Subcutaneous adipose tissue (tissue), 4 donors: Measurements from ENCODE around the gene CDK11A. TPM values are rescaled to one million over a fixed set of nuclear protein-coding genes. Genes with fewer than 3 reads are reported as not detected.
"Not testable (repeated sequence)": the region's sequence is repeated elsewhere in the genome, so short reads cannot be mapped to it uniquely, and the experiment has no call there.

Source experiments
- total RNA-seq, 4 donors: library from RNA; depleted of rRNA; stranded (reverse); fragments of >200 nt; gene quantifications; one replicate each; pipeline ENCODE4 v1.1.0, GENCODE V29; 2016
- TF ChIP-seq, protein P1 (sequence below): fragments of 450-650 bp; IDR thresholded peaks from one replicate; pipeline ENCODE4 v1.5.1; 2016; ENCODE audit warnings: low read depth, mild to moderate bottlenecking, control low read depth, antibody characterized with exemption, moderate library complexity

CDK11A gene
- total RNA-seq, 4 donors from 2014 or later = 15.5 to 60.8 (median 34.8) TPM

- TF ChIP-seq, protein P1, sequence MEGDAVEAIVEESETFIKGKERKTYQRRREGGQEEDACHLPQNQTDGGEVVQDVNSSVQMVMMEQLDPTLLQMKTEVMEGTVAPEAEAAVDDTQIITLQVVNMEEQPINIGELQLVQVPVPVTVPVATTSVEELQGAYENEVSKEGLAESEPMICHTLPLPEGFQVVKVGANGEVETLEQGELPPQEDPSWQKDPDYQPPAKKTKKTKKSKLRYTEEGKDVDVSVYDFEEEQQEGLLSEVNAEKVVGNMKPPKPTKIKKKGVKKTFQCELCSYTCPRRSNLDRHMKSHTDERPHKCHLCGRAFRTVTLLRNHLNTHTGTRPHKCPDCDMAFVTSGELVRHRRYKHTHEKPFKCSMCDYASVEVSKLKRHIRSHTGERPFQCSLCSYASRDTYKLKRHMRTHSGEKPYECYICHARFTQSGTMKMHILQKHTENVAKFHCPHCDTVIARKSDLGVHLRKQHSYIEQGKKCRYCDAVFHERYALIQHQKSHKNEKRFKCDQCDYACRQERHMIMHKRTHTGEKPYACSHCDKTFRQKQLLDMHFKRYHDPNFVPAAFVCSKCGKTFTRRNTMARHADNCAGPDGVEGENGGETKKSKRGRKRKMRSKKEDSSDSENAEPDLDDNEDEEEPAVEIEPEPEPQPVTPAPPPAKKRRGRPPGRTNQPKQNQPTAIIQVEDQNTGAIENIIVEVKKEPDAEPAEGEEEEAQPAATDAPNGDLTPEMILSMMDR = not testable (repeated sequence)
Measured at GRCh38 chr1:1692714-1693647, 31.2 kb downstream of the CDK11A start, which contains the start of gene SLC35E2B. Gene SLC35E2B, minus strand, starts transcription at chr1:1692795. Its CDS starts 16,096 bp downstream, at chr1:1676699.

- TF ChIP-seq, protein P1 = no peak
Measured at GRCh38 chr1:1687846-1688245, 36.3 kb downstream of the CDK11A start.

DNA sequence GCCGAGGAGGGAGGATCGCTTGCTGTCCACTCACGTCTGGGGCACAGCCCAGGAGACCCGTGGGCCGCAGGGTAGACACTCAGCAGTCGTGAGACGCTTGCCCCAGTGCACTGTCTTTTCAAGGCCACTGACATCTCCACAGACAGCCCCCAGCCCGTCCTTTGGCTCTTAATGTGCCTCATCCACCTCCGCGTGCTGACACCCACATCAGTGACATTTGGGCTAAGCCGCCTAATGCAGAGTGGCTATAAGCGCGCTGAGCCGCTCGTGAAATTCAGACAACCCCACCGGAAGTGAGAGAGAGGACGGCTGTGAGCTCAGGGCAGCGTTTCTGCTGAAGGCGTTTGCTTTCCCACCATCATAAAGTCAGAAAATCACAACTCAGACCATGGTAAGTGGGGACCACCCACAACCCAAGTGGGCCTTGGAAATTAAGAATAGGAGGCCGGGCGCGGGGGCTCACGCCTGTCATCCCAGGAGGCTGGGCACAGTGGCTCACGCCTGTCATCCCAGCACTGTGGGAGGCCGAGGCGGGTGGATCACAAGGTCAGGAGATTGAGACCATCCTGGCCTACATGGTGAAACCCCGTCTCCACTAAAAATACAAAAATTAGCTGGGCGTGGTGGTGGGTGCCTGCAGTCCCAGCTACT, 40.0 kb downstream of the CDK11A start:
- TF ChIP-seq, protein P1 = no peak

DNA sequence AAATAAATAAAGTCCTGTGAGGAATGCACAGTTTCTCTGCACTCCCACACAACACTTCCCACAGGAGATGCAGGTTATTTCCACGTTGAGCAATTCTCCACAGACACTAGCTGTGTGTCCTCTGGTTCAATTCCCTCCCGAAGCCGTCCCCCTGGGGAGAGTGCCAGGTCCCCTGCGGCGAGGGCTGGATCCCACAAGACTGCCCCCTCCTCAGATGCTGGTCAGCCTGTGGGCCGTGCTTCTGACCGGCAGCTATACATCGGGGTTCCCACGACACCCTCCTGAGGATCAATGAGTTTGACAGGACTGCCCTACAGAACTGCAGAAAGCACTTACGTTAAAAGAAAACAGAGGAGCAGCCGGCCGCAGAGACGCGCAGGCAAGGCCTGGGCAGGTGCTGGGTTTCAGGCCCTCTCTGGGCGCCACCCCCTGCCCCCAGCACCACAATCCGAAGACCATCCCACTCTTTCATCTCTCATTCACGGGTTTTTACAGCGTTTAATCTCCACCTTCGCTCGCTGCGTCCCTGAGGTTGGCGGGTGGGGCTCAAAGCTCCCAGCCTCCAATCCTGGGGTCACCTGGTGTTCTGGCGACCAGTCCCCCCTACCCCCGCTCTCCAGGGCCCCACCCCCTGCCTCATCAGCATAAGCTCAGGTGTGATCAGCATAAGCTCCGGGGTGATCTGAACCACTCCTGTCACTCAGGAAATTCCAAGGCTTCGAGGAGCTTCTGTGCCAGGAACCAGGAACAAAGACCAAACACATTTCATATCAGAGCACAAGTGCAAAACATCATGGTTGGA, 40.9 kb downstream of the CDK11A start:
- TF ChIP-seq, protein P1 = no peak

DNA sequence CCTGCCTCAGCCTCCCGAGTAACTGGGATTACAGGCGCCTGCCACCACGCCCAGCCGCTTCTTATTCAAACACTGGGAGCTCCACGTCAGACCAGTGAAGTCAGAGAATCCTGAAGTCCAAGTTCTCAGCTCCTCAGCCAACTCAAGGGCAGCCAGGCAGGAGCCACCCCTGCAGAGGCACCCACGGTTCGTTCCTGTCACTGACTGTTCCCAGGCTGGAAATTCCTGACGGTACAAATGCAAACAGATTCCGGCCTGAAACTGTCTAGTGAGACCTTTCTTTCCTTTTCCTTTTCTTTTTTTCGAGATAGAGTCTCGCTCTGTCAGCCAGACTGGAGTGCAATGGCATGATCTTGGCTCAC, 43.3 kb downstream of the CDK11A start:
- TF ChIP-seq, protein P1 = no peak

GRCh38 chr1:1680031-1680911, 43.9 kb downstream of the CDK11A start:
- TF ChIP-seq, protein P1 = no peak
